Stimulated activated CD8-positive, alpha-beta memory T cell treated with anti-CD3 and anti-CD28 coated beads, Interleukin-15, amount 100 ng/mL, for 24 hours (primary cell): ENCODE results near the gene RCAN2.

Source experiments
- DNase-seq: peaks from one replicate; pipeline ENCODE4 v3.0.0-alpha.2; 2020; ENCODE audit warnings: low read depth

Gene RCAN2

GRCh38 chr6:46215777-46216176 lies 275.5 kb downstream of the RCAN2 start:
- DNase-seq = no peak

GRCh38 chr6:46215213-46215612 lies 276.0 kb downstream of the RCAN2 start:
- no peak for DNase-seq

- no peak for DNase-seq
These were observed 279.3 kb downstream of the RCAN2 start for GRCh38 chr6:46211917-46212316.

GRCh38 chr6:46210294-46210693 lies 281.0 kb downstream of the RCAN2 start:
- DNase-seq = no peak

GRCh38 chr6:46208303-46208702 lies 282.9 kb downstream of the RCAN2 start:
- DNase-seq = no peak

GRCh38 chr6:46207174-46207573 lies 284.1 kb downstream of the RCAN2 start:
- no peak for DNase-seq

GRCh38 chr6:46204880-46205650 lies 286.2 kb downstream of the RCAN2 start:
- DNase-seq = no peak

GRCh38 chr6:46203391-46204177 lies 287.7 kb downstream of the RCAN2 start:
- DNase-seq = no peak

GRCh38 chr6:46201702-46202101 lies 289.5 kb downstream of the RCAN2 start:
- DNase-seq = no peak

GRCh38 chr6:46199387-46199786 lies 291.9 kb downstream of the RCAN2 start:
- DNase-seq = no peak

- no peak for DNase-seq
These were observed 299.3 kb downstream of the RCAN2 start for GRCh38 chr6:46191961-46192360.

- DNase-seq = no peak
These were observed 300.4 kb downstream of the RCAN2 start for GRCh38 chr6:46190889-46191288.

GRCh38 chr6:46189726-46190125 lies 301.5 kb downstream of the RCAN2 start:
- no peak for DNase-seq

- DNase-seq = no peak
These were observed 304.7 kb downstream of the RCAN2 start for GRCh38 chr6:46186583-46186982.

- DNase-seq = no peak
These were observed 307.1 kb downstream of the RCAN2 start for GRCh38 chr6:46184114-46184513.

- no peak for DNase-seq
These were observed 315.3 kb downstream of the RCAN2 start for GRCh38 chr6:46175976-46176375.

GRCh38 chr6:46175446-46175845 lies 315.8 kb downstream of the RCAN2 start:
- no peak for DNase-seq

GRCh38 chr6:46174904-46175303 lies 316.3 kb downstream of the RCAN2 start:
- DNase-seq = no peak

- no peak for DNase-seq
These were observed 319.1 kb downstream of the RCAN2 start for GRCh38 chr6:46172176-46172575.
